Measurements from ENCODE around the gene LEP. TPM values are rescaled to one million over a fixed set of nuclear protein-coding genes. Genes with fewer than 3 reads are reported as not detected.
A peak's percentile ranks its signal among the peaks of the same experiment; 100 is the strongest.

LEP gene
- total RNA-seq, 1 experiment from 2014 or later = not detected

- H2BK15ac ChIP-seq (ENCODE audit: low read depth, low read length) = no peak overlapping the region
- TF ChIP-seq CTCF (conservative IDR thresholded peaks at IDR 0.05) = peak; percentile 48; the same call in 2 of the 3 replicates
- peaks cover 5% of the 10 kb centered on the region for H3K23me2 ChIP-seq (ENCODE audit: insufficient read length, low read depth, low read length, poor library complexity, severe bottlenecking)
- no peaks in the 10 kb centered on the region for H4K20me1 ChIP-seq (ENCODE audit: control insufficient read depth, insufficient read depth, insufficient read length)
- no peak overlapping the region for H4K8ac ChIP-seq (replicated peaks; ENCODE audit: insufficient read length, low read depth, low read length)
- WGBS (ENCODE audit: extremely low coverage, insufficient read length, low lambda C conversion rate) = no CpG with 5 or more reads among the region's 16 CpGs
- no peak overlapping the region for H3K56ac ChIP-seq (ENCODE audit: insufficient read length, low read depth, low read length)
- no peaks in the 10 kb centered on the region for H3K36me3 Mint-ChIP-seq (ENCODE audit: insufficient read depth in 1 of 3, low read depth in 3 of 3)
- no peak overlapping the region; the same call in 1 of the 2 replicates for H3K14ac ChIP-seq (ENCODE audit: insufficient read depth, low read length)
- no peaks in the 10 kb centered on the region for H3K79me1 ChIP-seq (ENCODE audit: insufficient read depth, low read depth, low read length, poor library complexity, severe bottlenecking)
- no peak overlapping the region for H3K4me3 Mint-ChIP-seq
- H3K4ac ChIP-seq (ENCODE audit: low read depth, low read length) = no peak overlapping the region
- H3K4me2 ChIP-seq (ENCODE audit: insufficient read depth, insufficient read length, low read length) = no peak overlapping the region
- no peak overlapping the region for H3T11ph ChIP-seq (ENCODE audit: low read length)
- peaks cover 18 to 29% of the 10 kb centered on the region in 2 experiments for H3K4me1 Mint-ChIP-seq
- peaks cover 74% of the 10 kb centered on the region for H3K27me3 Mint-ChIP-seq (ENCODE audit: low read depth)
- H4K91ac ChIP-seq (ENCODE audit: insufficient read length, low read depth, low read length) = no peak overlapping the region
- H3K27me3 ChIP-seq (ENCODE audit: insufficient read depth, low read length) = peaks cover 15% of the 10 kb centered on the region
- H2BK20ac ChIP-seq (ENCODE audit: low read depth, low read length, poor library complexity, severe bottlenecking) = no peak overlapping the region
- H2AFZ ChIP-seq (ENCODE audit: low read length) = no peak overlapping the region
- H3K79me2 ChIP-seq (ENCODE audit: insufficient read depth, low read length) = no peaks in the 10 kb centered on the region
- peak; percentile 55 for DNase-seq
- no peak overlapping the region for H3K9ac ChIP-seq (ENCODE audit: extremely low read depth, insufficient read length, low read length)
- no peaks in the 10 kb centered on the region for H3K9me3 ChIP-seq (ENCODE audit: control insufficient read depth, low read depth, low read length)
- H3K4me1 ChIP-seq (ENCODE audit: insufficient read depth, low read length) = 0 out of 2 replicates have a peak, but pooled peaks cover 4% of the 10 kb centered on the region
- no peak overlapping the region for H3K23ac ChIP-seq (ENCODE audit: insufficient read length, low read depth, low read length)
- no peak overlapping the region for H3K27ac Mint-ChIP-seq
- no peak overlapping the region for H3K27ac ChIP-seq (ENCODE audit: insufficient read length, low read depth, low read length)
- no peak overlapping the region for H2BK5ac ChIP-seq (ENCODE audit: insufficient read length, low read length)
- H3K18ac ChIP-seq (ENCODE audit: insufficient read length, low read depth, low read length) = no peak overlapping the region
- no peak overlapping the region for H2BK12ac ChIP-seq (ENCODE audit: insufficient read length, low read depth, low read length)
- H2AK5ac ChIP-seq (ENCODE audit: insufficient read length, low read length) = no peak overlapping the region
- peaks cover 2 to 4% of the 10 kb centered on the region in 2 experiments; a peak in 4 of 5 replicates for H3K9me3 Mint-ChIP-seq
- H2BK120ac ChIP-seq (ENCODE audit: low read depth, low read length, poor library complexity, severe bottlenecking) = no peak overlapping the region
- no peak overlapping the region for H4K5ac ChIP-seq (ENCODE audit: insufficient read length, low read depth, low read length)
These were observed 34.9 kb upstream of the LEP start for GRCh38 chr7:128206017-128206746.

Measured in H9 (cell line).